K562 (cell line): ENCODE data around the gene SUPT16H. TPM values are rescaled to one million over a fixed set of nuclear protein-coding genes. Genes with fewer than 3 reads are reported as not detected.

Experiments
- ATAC-seq: fragments of 200-7000 bp; cut with Tn5 transposase; 3 replicates; pipeline ENCODE4 v1.9.1; 2020; ENCODE audit warnings: moderate library complexity
- BruUV-seq: library from RNA; stranded (reverse); fragments of 400-500 nt; replicated peaks from 2 replicates; lab custom pipeline; 2021; lab: Mats Ljungman, UMichigan
- CTCF ChIA-PET: fragments of 300-600 bp; formaldehyde crosslinking; extraction: SDS; loops from one replicate; lab custom pipeline; 2021; ENCODE audit warnings: low intra/inter-chr PET ratio; lab: Yijun Ruan, JAX
- POLR2A ChIA-PET: fragments of 300-600, 350-650 bp; sonication (Branson Sonifier 250); formaldehyde crosslinking; extraction: SDS; loops from one replicate; lab custom pipeline; 2021; ENCODE audit warnings: antibody characterized with exemption, inconsistent platforms; lab: Yijun Ruan, JAX
- DNase-seq, 4 experiments: peaks; one replicate each; pipeline versions ENCODE4 v3.0.0 to v3.0.0-alpha.2; 2011 to 2018; ENCODE audit warnings: low spot score in 3 of 4, mixed read lengths in 3 of 4; ENCODE audit errors: extremely low read depth in 1 of 4
- FAIRE-seq: peaks from 2 replicates; lab custom pipeline; 2011; peaks lifted over from hg19 to GRCh38; lab: Jason Lieb, UNC
- H2AFZ ChIP-seq: 2 replicates; pipeline ENCODE4 v1.6.0; 2011; ENCODE audit warnings: low read depth, low read length, control low read depth, inconsistent platforms
- H3K27ac ChIP-seq: fragments of 200-600 bp; 3 replicates; pipeline ENCODE4 v1.8.0; 2011; ENCODE audit warnings: low read depth, mild to moderate bottlenecking, control low read depth, inconsistent platforms, low read length, moderate library complexity, mixed read lengths; ENCODE audit errors: extremely low read depth
- H3K27me3 ChIP-seq, 2 experiments: fragments of 300-600 bp in 1 of 2; 2 replicates in 1 of 2; 3 replicates in 1 of 2; pipeline versions ENCODE4 v1.6.0 to v1.8.0; 2011; ENCODE audit warnings: inconsistent platforms in 2 of 2, low read length in 2 of 2, mild to moderate bottlenecking in 1 of 2, mixed read lengths in 1 of 2, moderate library complexity in 1 of 2; ENCODE audit not compliant: control insufficient read depth in 2 of 2, insufficient read depth in 2 of 2
- H3K36me3 ChIP-seq: fragments of 300-600 bp; 3 replicates; pipeline ENCODE4 v1.8.0; 2011; ENCODE audit warnings: mild to moderate bottlenecking, low read length, inconsistent platforms; ENCODE audit not compliant: control insufficient read depth, insufficient read depth
- H3K4me1 ChIP-seq, 2 experiments: fragments of 200-600 bp in 1 of 2; replicated peaks in 1 of 2; 2 replicates in 1 of 2; 3 replicates in 1 of 2; pipeline versions ENCODE4 v1.5.1 to v1.8.0; 2011; ENCODE audit warnings: inconsistent platforms in 2 of 2, low read length in 2 of 2, mild to moderate bottlenecking in 1 of 2, mixed read lengths in 1 of 2, moderate library complexity in 1 of 2; ENCODE audit not compliant: control insufficient read depth in 2 of 2, insufficient read depth in 2 of 2
- H3K4me2 ChIP-seq: 2 replicates; pipeline ENCODE4 v1.6.1; 2011; ENCODE audit warnings: low read length, control low read depth, inconsistent platforms, mixed read lengths; ENCODE audit not compliant: insufficient read depth
- H3K4me3 ChIP-seq: fragments of 200-600 bp; sonication (generic), shearing (Covaris generic); 2 replicates; pipeline ENCODE4 v1.5.1; 2016; ENCODE audit warnings: control low read depth, inconsistent platforms
- H3K79me2 ChIP-seq: fragments of 200-600 bp; 3 replicates; pipeline ENCODE4 v1.8.0; 2011; ENCODE audit warnings: low read length, inconsistent platforms; ENCODE audit not compliant: control insufficient read depth, insufficient read depth
- H3K9ac ChIP-seq, 2 experiments: 2 replicates each; pipeline versions ENCODE4 v1.6.0 to v1.6.1; 2011; ENCODE audit warnings: low read depth in 2 of 2, low read length in 2 of 2, control low read depth in 1 of 2, inconsistent platforms in 1 of 2, mild to moderate bottlenecking in 1 of 2, mixed read lengths in 1 of 2; ENCODE audit not compliant: insufficient read depth in 1 of 2
- H3K9me1 ChIP-seq: one replicate; pipeline ENCODE4 v1.6.0; 2011; ENCODE audit warnings: inconsistent platforms, mild to moderate bottlenecking, low read length, moderate library complexity; ENCODE audit not compliant: control insufficient read depth, insufficient read depth
- H3K9me3 ChIP-seq: replicated peaks from 2 replicates; pipeline ENCODE4 v1.5.1; 2011; ENCODE audit warnings: low read depth, low read length, inconsistent platforms; ENCODE audit not compliant: control insufficient read depth, insufficient read depth
- H4K20me1 ChIP-seq: replicated peaks from 2 replicates; pipeline ENCODE4 v1.6.1; 2011; ENCODE audit warnings: low read length, inconsistent platforms, mixed read lengths; ENCODE audit not compliant: control insufficient read depth, insufficient read depth
- EHMT2 ChIP-seq: fragments of 450-650 bp; IDR thresholded peaks from 2 replicates; pipeline ENCODE4 v1.6.1; 2018; ENCODE audit warnings: antibody characterized with exemption
- GABPB2 ChIP-seq: fragments of 250-450 bp; sonication (Bioruptor Pico); conservative IDR thresholded peaks from 2 replicates; pipeline ENCODE4 v1.5.1; 2021; ENCODE audit warnings: mild to moderate bottlenecking
- HDAC8 ChIP-seq: fragments of 450-650 bp; IDR thresholded peaks from 2 replicates; pipeline ENCODE4 v1.6.1; 2016; ENCODE audit warnings: mild to moderate bottlenecking, missing genetic modification characterization, moderate library complexity, missing compliant biosample characterization
- HNRNPUL1 ChIP-seq: fragments of 200-400 bp; formaldehyde crosslinking; IDR thresholded peaks from 2 replicates; pipeline ENCODE4 v1.6.1; 2017; ENCODE audit warnings: low read length
- HSF4 ChIP-seq: fragments of 250-450 bp; sonication (Bioruptor Pico); IDR thresholded peaks from 2 replicates; pipeline ENCODE4 v2.1.2; 2022; ENCODE audit warnings: mild to moderate bottlenecking, moderate library complexity, borderline replicate concordance
- MEIS2 ChIP-seq: fragments of 450-650 bp; IDR thresholded peaks from 2 replicates; pipeline ENCODE4 v1.6.1; 2014; ENCODE audit warnings: mild to moderate bottlenecking; ENCODE audit not compliant: partially characterized antibody
- PHF20 ChIP-seq: fragments of 450-650 bp; IDR thresholded peaks from 2 replicates; pipeline ENCODE4 v1.6.1; 2018; ENCODE audit not compliant: partially characterized antibody
- PKNOX1 ChIP-seq: fragments of 450-650 bp; IDR thresholded peaks from 2 replicates; pipeline ENCODE4 v1.6.1; 2016
- SREBF2 ChIP-seq: sonication (generic); formaldehyde crosslinking; IDR thresholded peaks from 2 replicates; pipeline ENCODE4 v1.4.0; 2020; ENCODE audit warnings: mild to moderate bottlenecking, missing genetic modification reagents
- ZNF24 ChIP-seq: fragments of 450-650 bp; IDR thresholded peaks from 2 replicates; pipeline ENCODE4 v1.6.1; 2016
- ZNF583 ChIP-seq: fragments of 250-450 bp; sonication (Bioruptor Pico); IDR thresholded peaks from 2 replicates; pipeline ENCODE4 v1.4.0; 2020
- ZNF785 ChIP-seq: fragments of 250-450 bp; sonication (Bioruptor Pico); IDR thresholded peaks from 2 replicates; pipeline ENCODE4 v1.4.0; 2020; ENCODE audit warnings: mild to moderate bottlenecking
- WGBS: fragments of 100-300 bp; shearing (Covaris generic); methylation state at CpG from one replicate; pipeline ENCODE4 v1.1.6; 2016; ENCODE audit warnings: low coverage, mixed read lengths; ENCODE audit not compliant: insufficient coverage; ENCODE audit errors: missing lambda C conversion rate; 5-methylcytosine and 5-hydroxymethylcytosine counted together
- in situ Hi-C: fragments of 300-500 bp; cut with MboI; formaldehyde crosslinking; loops from 4 replicates; pipeline ENCODE4 v1.15.0; 2018; ENCODE audit warnings: inconsistent platforms, mixed read lengths
- intact Hi-C: fragments of 100-400 bp; cut with micrococcal nuclease; formaldehyde crosslinking; loops from 2 replicates; pipeline ENCODE4 v1.14.2; 2022
- polyA plus RNA-seq, 8 experiments: library from polyadenylated mRNA; depleted of rRNA in 4 of 8; stranded (reverse) in 5 of 8; unstranded in 3 of 8; fragments of >200 nt; fragmentation: Nextera tagmentation in 2 of 8; fragmentation: Illumina TruSeq in 1 of 8; extraction: Ambion mirVana in 2 of 8; extraction: Trizol in 1 of 8; gene quantifications; 2 replicates each; pipeline versions ENCODE4 v1.2.1 to v1.2.3, GENCODE V29; 2011 to 2014; ENCODE audit warnings: inconsistent platforms in 1 of 8, missing spikeins in 1 of 8
- total RNA-seq, 7 experiments: library from RNA; depleted of rRNA in 6 of 7; stranded (reverse); fragments of >200 nt in 6 of 7; fragmentation: Illumina TruSeq in 2 of 7; extraction: Trizol in 2 of 7; gene quantifications; 2 replicates each; pipeline versions ENCODE4 v1.2.1 to v1.2.3, GENCODE V29; 2011 to 2021; ENCODE audit warnings: low replicate concordance in 1 of 7
- TF ChIP-seq, protein P1 (sequence below), 3 experiments: IDR thresholded peaks in 2 of 3; conservative IDR thresholded peaks in 1 of 3; 2 replicates each; pipeline ENCODE4 v1.5.1; 2011 to 2012; ENCODE audit warnings: low read length in 3 of 3, mild to moderate bottlenecking in 3 of 3, control low read depth in 2 of 3, improper control_type of control experiment in 1 of 3, inconsistent platforms in 1 of 3, low read depth in 1 of 3, mixed read lengths in 1 of 3, moderate library complexity in 1 of 3; ENCODE audit not compliant: insufficient read depth in 2 of 3
- TF ChIP-seq, protein P2 (sequence below): sonication (generic); formaldehyde crosslinking; IDR thresholded peaks from 2 replicates; pipeline ENCODE4 v1.8.0; 2022; ENCODE audit warnings: missing genetic modification reagents, mild to moderate bottlenecking, borderline replicate concordance

The SUPT16H gene
- total and polyA plus RNA-seq, 9 of the 15 experiments (the other 6 are each of a cell fraction or from before 2014, with no cell fraction given): 75.4 to 152 (median 105) TPM

- TF ChIP-seq MEIS2 (peak; percentile 36), PKNOX1 (0 out of 2 replicates have a peak, but pooled peaks have one; percentile 22), HSF4 (CRISPR knock-in tag) (no peak), ZNF785 (no peak), GABPB2 (CRISPR knock-in tag) (no peak), HNRNPUL1 (no peak), HDAC8 (tag) (no peak), EHMT2 (no peak), SREBF2 (no peak), PHF20 (no peak), ZNF583 (CRISPR knock-in tag) (no peak), ZNF24 (no peak)
- TF ChIP-seq, protein P1, sequence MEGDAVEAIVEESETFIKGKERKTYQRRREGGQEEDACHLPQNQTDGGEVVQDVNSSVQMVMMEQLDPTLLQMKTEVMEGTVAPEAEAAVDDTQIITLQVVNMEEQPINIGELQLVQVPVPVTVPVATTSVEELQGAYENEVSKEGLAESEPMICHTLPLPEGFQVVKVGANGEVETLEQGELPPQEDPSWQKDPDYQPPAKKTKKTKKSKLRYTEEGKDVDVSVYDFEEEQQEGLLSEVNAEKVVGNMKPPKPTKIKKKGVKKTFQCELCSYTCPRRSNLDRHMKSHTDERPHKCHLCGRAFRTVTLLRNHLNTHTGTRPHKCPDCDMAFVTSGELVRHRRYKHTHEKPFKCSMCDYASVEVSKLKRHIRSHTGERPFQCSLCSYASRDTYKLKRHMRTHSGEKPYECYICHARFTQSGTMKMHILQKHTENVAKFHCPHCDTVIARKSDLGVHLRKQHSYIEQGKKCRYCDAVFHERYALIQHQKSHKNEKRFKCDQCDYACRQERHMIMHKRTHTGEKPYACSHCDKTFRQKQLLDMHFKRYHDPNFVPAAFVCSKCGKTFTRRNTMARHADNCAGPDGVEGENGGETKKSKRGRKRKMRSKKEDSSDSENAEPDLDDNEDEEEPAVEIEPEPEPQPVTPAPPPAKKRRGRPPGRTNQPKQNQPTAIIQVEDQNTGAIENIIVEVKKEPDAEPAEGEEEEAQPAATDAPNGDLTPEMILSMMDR (IDR thresholded peaks at IDR 0.05 in 2 of 3, conservative IDR thresholded peaks at IDR 0.05 in 1 of 3; ENCODE audit: insufficient read depth in 2 of 3, low read depth in 1 of 3, low read length in 3 of 3): no peak
- TF ChIP-seq, protein P2, sequence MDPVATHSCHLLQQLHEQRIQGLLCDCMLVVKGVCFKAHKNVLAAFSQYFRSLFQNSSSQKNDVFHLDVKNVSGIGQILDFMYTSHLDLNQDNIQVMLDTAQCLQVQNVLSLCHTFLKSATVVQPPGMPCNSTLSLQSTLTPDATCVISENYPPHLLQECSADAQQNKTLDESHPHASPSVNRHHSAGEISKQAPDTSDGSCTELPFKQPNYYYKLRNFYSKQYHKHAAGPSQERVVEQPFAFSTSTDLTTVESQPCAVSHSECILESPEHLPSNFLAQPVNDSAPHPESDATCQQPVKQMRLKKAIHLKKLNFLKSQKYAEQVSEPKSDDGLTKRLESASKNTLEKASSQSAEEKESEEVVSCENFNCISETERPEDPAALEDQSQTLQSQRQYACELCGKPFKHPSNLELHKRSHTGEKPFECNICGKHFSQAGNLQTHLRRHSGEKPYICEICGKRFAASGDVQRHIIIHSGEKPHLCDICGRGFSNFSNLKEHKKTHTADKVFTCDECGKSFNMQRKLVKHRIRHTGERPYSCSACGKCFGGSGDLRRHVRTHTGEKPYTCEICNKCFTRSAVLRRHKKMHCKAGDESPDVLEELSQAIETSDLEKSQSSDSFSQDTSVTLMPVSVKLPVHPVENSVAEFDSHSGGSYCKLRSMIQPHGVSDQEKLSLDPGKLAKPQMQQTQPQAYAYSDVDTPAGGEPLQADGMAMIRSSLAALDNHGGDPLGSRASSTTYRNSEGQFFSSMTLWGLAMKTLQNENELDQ (CRISPR knock-in tag): no peak
- H3K79me2 ChIP-seq: no peaks in the 10 kb centered on the region
- BruUV-seq: no TSS peak
- no peak overlapping the region for H3K9ac ChIP-seq
- peak overlapping the region; percentile 67 for H2AFZ ChIP-seq
- no peaks in the 10 kb centered on the region for H3K9me3 ChIP-seq
- CTCF ChIA-PET: no interaction called here
- ATAC-seq: no peak
- POLR2A ChIA-PET: interaction anchor here (0.9 to 2.1 kb wide), 5 partner anchors 8 to 55 kb away, joined by 3 to 10 read pairs (median 3); no protein-coding TSS in a partner anchor
- 60% methylated on average over 2 of the region's 2 CpGs for WGBS
- H3K4me3 ChIP-seq: no peak overlapping the region
- H3K4me2 ChIP-seq: no peak overlapping the region
- H3K4me1 ChIP-seq: peaks cover 0 to 10% of the 10 kb centered on the region in 2 experiments; a peak in 3 of 5 replicates
- no peak overlapping the region for H3K27ac ChIP-seq
- H4K20me1 ChIP-seq: no peaks in the 10 kb centered on the region
- no peak for DNase-seq
- H3K9me1 ChIP-seq: no peaks in the 10 kb centered on the region
- no peak for FAIRE-seq
- no peaks in the 10 kb centered on the region for H3K27me3 ChIP-seq
- intact Hi-C loops: no loop called here
- in situ Hi-C loops: no loop called here
- no peaks in the 10 kb centered on the region for H3K36me3 ChIP-seq
These were observed 72.2 kb downstream of the SUPT16H start for GRCh38 chr14:21311614-21312013.
